Activated naive CD4-positive, alpha-beta T cell treated with anti-CD3 and anti-CD28 coated beads, Interleukin-2, amount 50 U/mL, for 72 hours (primary cell): ENCODE measurements around the gene ENTR1. TPM values are rescaled to one million over a fixed set of nuclear protein-coding genes. Genes with fewer than 3 reads are reported as not detected.
A peak's percentile ranks its signal among the peaks of the same experiment; 100 is the strongest.

ENCODE experiments used
- ATAC-seq, 2 donors: fragments of 150-1000 bp; cut with Tn5 transposase; 2 replicates each; pipeline ENCODE4 v1.10.0; 2021; ENCODE audit warnings: mild to moderate bottlenecking in 2 of 2, moderate library complexity in 2 of 2
- DNase-seq, 2 donors: peaks; one replicate each; pipeline ENCODE4 v3.0.0; 2021 to 2022; ENCODE audit warnings: low spot score in 2 of 2
- H3K27ac Mint-ChIP-seq, 2 donors: one replicate each; pipeline ENCODE4 v1.8.0; 2022; ENCODE audit warnings: mild to moderate bottlenecking in 2 of 2, mixed read lengths in 2 of 2
- H3K36me3 Mint-ChIP-seq, 2 donors: one replicate each; pipeline ENCODE4 v1.8.0; 2022; ENCODE audit warnings: mixed read lengths in 2 of 2
- H3K9me3 Mint-ChIP-seq, 2 donors: one replicate each; pipeline ENCODE4 v1.8.0; 2022; ENCODE audit warnings: mixed read lengths in 2 of 2
- total RNA-seq, 2 donors: library from RNA; stranded (reverse); gene quantifications; one replicate each; pipeline ENCODE4 v1.2.3, GENCODE V29; 2022

ENTR1 gene
- total RNA-seq, result 10 to 100 TPM; 52.2 to 75.4 TPM

GRCh38 chr9:136410500-136411287 is at the start of gene ENTR1, which contains the start of gene PMPCA:
Gene ENTR1 (minus strand): TSS chr9:136410614. CDS start chr9:136410397, 217 bp downstream.
Gene PMPCA (plus strand): TSS chr9:136410658. CDS start chr9:136410669, 11 bp downstream.
- DNase-seq, result peak; percentile 92 to 98
- H3K36me3 Mint-ChIP-seq, result peaks cover 40 to 52% of the 10 kb centered on the region in 2 donors
- peak; percentile 81 to 90 for ATAC-seq
- H3K9me3 Mint-ChIP-seq, result no peaks in the 10 kb centered on the region
- H3K27ac Mint-ChIP-seq, result peak within 1 kb of the TSS; percentile 96 to 98

GRCh38 chr9:136459425-136459824 is 49.0 kb upstream of the ENTR1 start:
- no peak overlapping the region for H3K27ac Mint-ChIP-seq
- H3K36me3 Mint-ChIP-seq, result peaks cover 0 to 20% of the 10 kb centered on the region in 2 donors
- no peak for DNase-seq
- H3K9me3 Mint-ChIP-seq, result no peaks in the 10 kb centered on the region
- ATAC-seq, result no peak

GRCh38 chr9:136457326-136457725 is 46.9 kb upstream of the ENTR1 start:
- Mint-ChIP-seq H3K9me3 (no peaks in the 10 kb centered on the region), H3K27ac (no peak overlapping the region), H3K36me3 (peaks cover 6 to 23% of the 10 kb centered on the region in 2 donors)
- no peak for ATAC-seq
- no peak for DNase-seq

- H3K9me3 Mint-ChIP-seq, result no peaks in the 10 kb centered on the region
- ATAC-seq (no peak), DNase-seq (no peak)
- H3K36me3 Mint-ChIP-seq, result peaks cover 6 to 23% of the 10 kb centered on the region in 2 donors
- H3K27ac Mint-ChIP-seq, result peak overlapping the region in 1 of 2 donors; percentile 59
Measured at GRCh38 chr9:136456258-136456657, 45.8 kb upstream of the ENTR1 start.

- DNase-seq (no peak), ATAC-seq (no peak)
- Mint-ChIP-seq H3K36me3 (peaks cover 7 to 28% of the 10 kb centered on the region in 2 donors), H3K9me3 (no peaks in the 10 kb centered on the region), H3K27ac (peak overlapping the region in 1 of 2 donors; percentile 59)
Measured at GRCh38 chr9:136455043-136456002, 44.9 kb upstream of the ENTR1 start.

- Mint-ChIP-seq H3K36me3 (peaks cover 13 to 21% of the 10 kb centered on the region in 2 donors), H3K9me3 (no peaks in the 10 kb centered on the region), H3K27ac (peak overlapping the region; percentile 46 to 90)
- DNase-seq, result no peak
- ATAC-seq, result peak in 1 of 2 donors; percentile 12
Measured at GRCh38 chr9:136454026-136454796, 43.8 kb upstream of the ENTR1 start.

- Mint-ChIP-seq H3K36me3 (peaks cover 13% of the 10 kb centered on the region in 2 donors), H3K9me3 (no peaks in the 10 kb centered on the region), H3K27ac (peak overlapping the region; percentile 46 to 90)
- DNase-seq (no peak), ATAC-seq (no peak)
Measured at GRCh38 chr9:136453326-136453725, 42.9 kb upstream of the ENTR1 start.

- no peak for ATAC-seq
- no peak for DNase-seq
- Mint-ChIP-seq H3K36me3 (peaks cover 19 to 21% of the 10 kb centered on the region in 2 donors), H3K9me3 (no peaks in the 10 kb centered on the region), H3K27ac (peak overlapping the region in 1 of 2 donors; percentile 61)
Measured at GRCh38 chr9:136451221-136451877, 40.9 kb upstream of the ENTR1 start.

- H3K9me3 Mint-ChIP-seq, result no peaks in the 10 kb centered on the region
- ATAC-seq, result no peak
- peak overlapping the region in 1 of 2 donors; percentile 44 for H3K27ac Mint-ChIP-seq
- H3K36me3 Mint-ChIP-seq, result peaks cover 28% of the 10 kb centered on the region in 2 donors
- no peak for DNase-seq
Measured at GRCh38 chr9:136448655-136449054, 38.2 kb upstream of the ENTR1 start.

- ATAC-seq, result no peak
- DNase-seq, result no peak
- H3K9me3 Mint-ChIP-seq, result no peaks in the 10 kb centered on the region
- H3K36me3 Mint-ChIP-seq, result peaks cover 23% of the 10 kb centered on the region in 2 donors
- no peak overlapping the region for H3K27ac Mint-ChIP-seq
Measured at GRCh38 chr9:136447173-136447778, 36.9 kb upstream of the ENTR1 start.

GRCh38 chr9:136445799-136446198 is 35.4 kb upstream of the ENTR1 start:
- Mint-ChIP-seq H3K9me3 (no peaks in the 10 kb centered on the region), H3K27ac (peak overlapping the region in 1 of 2 donors; percentile 86), H3K36me3 (peaks cover 16 to 23% of the 10 kb centered on the region in 2 donors)
- DNase-seq (no peak), ATAC-seq (no peak)

GRCh38 chr9:136444102-136444501 is 33.7 kb upstream of the ENTR1 start:
- Mint-ChIP-seq H3K36me3 (peaks cover 16% of the 10 kb centered on the region in 2 donors), H3K9me3 (no peaks in the 10 kb centered on the region), H3K27ac (no peak overlapping the region)
- ATAC-seq, result no peak
- DNase-seq, result no peak

GRCh38 chr9:136443687-136444086 is 33.3 kb upstream of the ENTR1 start:
- ATAC-seq (no peak), DNase-seq (no peak)
- peaks cover 16% of the 10 kb centered on the region in 2 donors for H3K36me3 Mint-ChIP-seq
- H3K27ac Mint-ChIP-seq, result no peak overlapping the region
- no peaks in the 10 kb centered on the region for H3K9me3 Mint-ChIP-seq

GRCh38 chr9:136443087-136443486 is 32.7 kb upstream of the ENTR1 start:
- Mint-ChIP-seq H3K36me3 (peaks cover 16% of the 10 kb centered on the region in 2 donors), H3K27ac (peak overlapping the region in 1 of 2 donors; percentile 62), H3K9me3 (no peaks in the 10 kb centered on the region)
- DNase-seq (no peak), ATAC-seq (no peak)

GRCh38 chr9:136442265-136442664 is 31.9 kb upstream of the ENTR1 start:
- no peak for DNase-seq
- Mint-ChIP-seq H3K36me3 (peaks cover 12 to 16% of the 10 kb centered on the region in 2 donors), H3K9me3 (no peaks in the 10 kb centered on the region), H3K27ac (peak overlapping the region in 1 of 2 donors; percentile 62)
- ATAC-seq, result no peak
